Liver (tissue), 9 donors: Measurements from ENCODE around the gene HLA-A. TPM values are rescaled to one million over a fixed set of nuclear protein-coding genes. Genes with fewer than 3 reads are reported as not detected.

ENCODE experiments used
- DNase-seq: peaks from one replicate; pipeline ENCODE4 v3.0.0-alpha.2; 2017; ENCODE audit warnings: low spot score
- H3K27ac ChIP-seq, 2 donors: one replicate each; pipeline ENCODE4 v1.7.0; 2013; ENCODE audit warnings: inconsistent platforms in 2 of 2, low read length in 2 of 2, control low read depth in 1 of 2, low read depth in 1 of 2, mild to moderate bottlenecking in 1 of 2
- H3K27me3 ChIP-seq, 4 donors: one replicate each; pipeline versions ENCODE4 v1.6.1 to v1.7.0; 2013; ENCODE audit warnings: low read length in 3 of 4, inconsistent platforms in 1 of 4, mild to moderate bottlenecking in 1 of 4, moderate library complexity in 1 of 4; ENCODE audit not compliant: control insufficient read depth in 4 of 4, insufficient read depth in 4 of 4
- H3K36me3 ChIP-seq, 4 donors: one replicate each; pipeline versions ENCODE4 v1.6.1 to v1.7.0; 2013; ENCODE audit warnings: low read length in 3 of 4, mild to moderate bottlenecking in 3 of 4, low read depth in 1 of 4, moderate library complexity in 1 of 4; ENCODE audit not compliant: control insufficient read depth in 4 of 4, insufficient read depth in 3 of 4
- H3K4me1 ChIP-seq, 4 donors: one replicate each; pipeline versions ENCODE4 v1.6.1 to v1.7.0; 2013; ENCODE audit warnings: low read length in 3 of 4, mild to moderate bottlenecking in 3 of 4, moderate library complexity in 1 of 4; ENCODE audit not compliant: control insufficient read depth in 4 of 4, insufficient read depth in 4 of 4
- H3K4me3 ChIP-seq, 3 donors: one replicate each; pipeline versions ENCODE4 v1.6.1 to v1.7.0; 2013; ENCODE audit warnings: low read length in 3 of 3, control low read depth in 1 of 3, low read depth in 1 of 3, mild to moderate bottlenecking in 1 of 3
- H3K9ac ChIP-seq, 2 donors: one replicate each; pipeline ENCODE4 v1.7.0; 2013; ENCODE audit warnings: low read length in 2 of 2, mild to moderate bottlenecking in 2 of 2, moderate library complexity in 2 of 2, control low read depth in 1 of 2, low read depth in 1 of 2
- H3K9me3 ChIP-seq, 4 donors: one replicate each; pipeline versions ENCODE4 v1.6.1 to v1.7.0; 2013; ENCODE audit warnings: low read length in 3 of 4; ENCODE audit not compliant: control insufficient read depth in 4 of 4
- EGR1 ChIP-seq, 2 donors: IDR thresholded peaks; 2 replicates each; pipeline ENCODE4 v1.6.1; 2016 to 2018; ENCODE audit warnings: antibody characterized with exemption in 2 of 2, low read depth in 2 of 2
- FOXA1 ChIP-seq: IDR thresholded peaks from 2 replicates; pipeline ENCODE4 v1.6.1; 2016; ENCODE audit warnings: antibody characterized with exemption
- FOXA2 ChIP-seq: IDR thresholded peaks from 2 replicates; pipeline ENCODE4 v1.6.1; 2016; ENCODE audit warnings: antibody characterized with exemption
- HNF4A ChIP-seq, 2 donors: conservative IDR thresholded peaks; 2 replicates each; pipeline ENCODE4 v1.6.1; 2016; ENCODE audit warnings: antibody characterized with exemption in 2 of 2, mild to moderate bottlenecking in 2 of 2
- HNF4G ChIP-seq: IDR thresholded peaks from 2 replicates; pipeline ENCODE4 v1.6.1; 2016; ENCODE audit warnings: antibody characterized with exemption
- NR2F2 ChIP-seq: IDR thresholded peaks from 2 replicates; pipeline ENCODE4 v1.6.1; 2016; ENCODE audit warnings: antibody characterized with exemption
- RAD21 ChIP-seq, 2 donors: IDR thresholded peaks; 2 replicates each; pipeline ENCODE4 v1.6.1; 2016; ENCODE audit warnings: antibody characterized with exemption in 2 of 2, mild to moderate bottlenecking in 2 of 2
- RXRA ChIP-seq, 2 donors: IDR thresholded peaks; 2 replicates each; pipeline ENCODE4 v1.6.1; 2017 to 2018; ENCODE audit warnings: antibody characterized with exemption in 2 of 2, mild to moderate bottlenecking in 1 of 2
- SP1 ChIP-seq: IDR thresholded peaks from 2 replicates; pipeline ENCODE4 v1.6.1; 2018; ENCODE audit warnings: antibody characterized with exemption, mild to moderate bottlenecking
- YY1 ChIP-seq: IDR thresholded peaks from 2 replicates; pipeline ENCODE4 v1.6.1; 2016; ENCODE audit warnings: antibody characterized with exemption, mild to moderate bottlenecking
- WGBS: extraction: QIAGEN DNeasy Blood & Tissue Kit; methylation state at CpG from one replicate; pipeline ENCODE4 v1.1.7; 2013; 5-methylcytosine and 5-hydroxymethylcytosine counted together
- polyA plus RNA-seq, 2 donors: library from polyadenylated mRNA; stranded (reverse) in 1 of 2; unstranded in 1 of 2; fragments of 200-250 nt in 1 of 2; fragments of >200 nt in 1 of 2; fragmentation: Nextera tagmentation in 1 of 2; extraction: Ambion mirVana in 1 of 2; gene quantifications; one replicate each; pipeline versions ENCODE4 v1.2.1 to v1.2.3, GENCODE V29; 2013 to 2015
- total RNA-seq, 2 donors: library from RNA; depleted of rRNA; stranded (reverse); fragments of >200 nt; gene quantifications; one replicate each; pipeline ENCODE4 v1.2.3, GENCODE V29; 2014
- TF ChIP-seq, protein P1 (sequence below): IDR thresholded peaks from 2 replicates; pipeline ENCODE4 v1.6.1; 2016; ENCODE audit warnings: antibody characterized with exemption
- TF ChIP-seq, protein P2 (sequence below): IDR thresholded peaks from 2 replicates; pipeline ENCODE4 v1.6.1; 2016; ENCODE audit warnings: antibody characterized with exemption
- TF ChIP-seq, protein P3 (sequence below): IDR thresholded peaks from 2 replicates; pipeline ENCODE4 v1.6.1; 2016; ENCODE audit warnings: antibody characterized with exemption, mild to moderate bottlenecking
- TF ChIP-seq, protein P4 (sequence below): IDR thresholded peaks from 2 replicates; pipeline ENCODE4 v1.6.1; 2016; ENCODE audit warnings: antibody characterized with exemption
- TF ChIP-seq, protein P5 (sequence below): fragments of 150-350 bp; IDR thresholded peaks from 2 replicates; pipeline ENCODE4 v1.5.1; 2017; ENCODE audit warnings: improper control_type of control experiment, low read depth, low read length; ENCODE audit not compliant: missing input control
- donor health status: healthy.
- donor health status: healthy.
- donor health status: healthy.
- donor health status: healthy.
- donor health status: healthy.

The HLA-A gene
- total and polyA plus RNA-seq, 4 donors: 145 to 321 (median 223) TPM

DNA sequence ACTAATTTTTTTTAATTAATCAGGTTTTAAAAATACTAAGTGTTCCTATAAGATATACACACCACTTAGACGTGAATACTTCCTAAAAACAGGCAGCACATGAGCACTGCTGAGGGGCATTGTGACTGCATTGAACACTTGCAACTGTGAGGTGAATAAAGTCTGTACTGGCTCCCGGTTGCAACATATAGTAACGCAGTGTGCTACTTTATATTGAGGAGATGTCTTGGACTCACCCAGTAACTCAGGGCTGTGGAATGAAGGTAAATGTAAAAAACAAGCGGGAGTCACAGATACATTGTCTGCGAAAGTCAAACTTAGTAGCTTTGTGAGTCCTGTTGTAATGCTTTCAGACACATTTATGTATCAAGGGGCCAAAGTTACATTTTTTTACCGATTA lies 17.0 kb upstream of the HLA-A start:
- Histone ChIP-seq H3K4me3 (peak overlapping the region in 1 of 3 donors; percentile 78), H3K27me3 (no peaks in the 10 kb centered on the region), H3K9ac (peak overlapping the region; percentile 27 to 44), H3K36me3 (no peaks in the 10 kb centered on the region), H3K4me1 (peaks cover 0 to 10% (median 0%) of the 10 kb centered on the region in 4 donors), H3K27ac (peak overlapping the region; percentile 68 to 96), H3K9me3 (no peaks in the 10 kb centered on the region)
- DNase-seq: no peak
- no peak for TF ChIP-seq RXRA (IDR thresholded peaks at IDR 0.05)
- TF ChIP-seq, protein P1, sequence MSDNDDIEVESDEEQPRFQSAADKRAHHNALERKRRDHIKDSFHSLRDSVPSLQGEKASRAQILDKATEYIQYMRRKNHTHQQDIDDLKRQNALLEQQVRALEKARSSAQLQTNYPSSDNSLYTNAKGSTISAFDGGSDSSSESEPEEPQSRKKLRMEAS: no peak
- no peak for TF ChIP-seq HNF4G
- no peak for TF ChIP-seq SP1
- TF ChIP-seq HNF4A (conservative IDR thresholded peaks at IDR 0.05): no peak
- no peak for TF ChIP-seq EGR1 (IDR thresholded peaks at IDR 0.05; ENCODE audit: low read depth in 2 of 2)
- TF ChIP-seq NR2F2: no peak
- TF ChIP-seq RAD21 (IDR thresholded peaks at IDR 0.05): no peak
- no peak for TF ChIP-seq FOXA1
- 35% methylated on average over 6 of the region's 6 CpGs for WGBS

DNA sequence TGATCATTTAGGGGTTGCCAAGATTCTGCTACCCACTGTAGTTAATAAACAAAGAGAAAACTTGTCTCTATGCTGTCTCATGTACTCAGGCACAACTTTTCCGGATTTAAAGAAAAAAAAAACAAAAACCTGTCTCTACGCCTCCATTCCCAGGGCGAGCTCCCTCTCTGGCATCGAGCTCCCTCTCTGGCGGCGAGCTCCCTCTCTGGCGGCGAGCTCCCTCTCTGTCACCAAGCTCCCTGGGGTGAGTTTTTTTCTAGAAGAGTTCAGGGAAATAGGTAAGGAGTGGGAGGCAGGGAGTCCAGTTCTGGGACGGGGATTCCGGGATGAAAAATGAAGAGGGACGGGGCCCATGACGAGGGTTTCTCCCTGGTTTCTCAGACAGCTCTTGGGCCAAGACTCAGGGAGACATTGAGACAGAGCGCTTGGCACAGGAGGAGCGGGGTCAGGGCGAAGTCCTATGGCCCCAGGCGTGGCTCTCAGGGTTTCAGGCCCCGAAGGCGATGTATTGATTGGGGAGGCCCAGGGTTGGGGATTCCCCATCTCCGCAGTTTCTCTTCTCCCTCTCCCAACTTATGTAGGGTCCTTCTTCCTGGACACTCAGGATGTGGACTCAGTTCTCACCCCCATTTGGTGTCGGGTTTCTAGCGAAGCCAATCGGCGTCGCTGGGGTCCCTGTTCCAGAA lies 16.5 kb upstream of the HLA-A start:
- TF ChIP-seq HNF4A (conservative IDR thresholded peaks at IDR 0.05) (peak; percentile 75 to 83), RXRA (IDR thresholded peaks at IDR 0.05) (peak; percentile 51 to 52), NR2F2 (no peak), FOXA1 (no peak), SP1 (peak; percentile 19), HNF4G (peak; percentile 39), YY1 (peak; percentile 83), FOXA2 (no peak), RAD21 (IDR thresholded peaks at IDR 0.05) (peak in 1 of 2 donors; percentile 25)
- TF ChIP-seq, protein P2, sequence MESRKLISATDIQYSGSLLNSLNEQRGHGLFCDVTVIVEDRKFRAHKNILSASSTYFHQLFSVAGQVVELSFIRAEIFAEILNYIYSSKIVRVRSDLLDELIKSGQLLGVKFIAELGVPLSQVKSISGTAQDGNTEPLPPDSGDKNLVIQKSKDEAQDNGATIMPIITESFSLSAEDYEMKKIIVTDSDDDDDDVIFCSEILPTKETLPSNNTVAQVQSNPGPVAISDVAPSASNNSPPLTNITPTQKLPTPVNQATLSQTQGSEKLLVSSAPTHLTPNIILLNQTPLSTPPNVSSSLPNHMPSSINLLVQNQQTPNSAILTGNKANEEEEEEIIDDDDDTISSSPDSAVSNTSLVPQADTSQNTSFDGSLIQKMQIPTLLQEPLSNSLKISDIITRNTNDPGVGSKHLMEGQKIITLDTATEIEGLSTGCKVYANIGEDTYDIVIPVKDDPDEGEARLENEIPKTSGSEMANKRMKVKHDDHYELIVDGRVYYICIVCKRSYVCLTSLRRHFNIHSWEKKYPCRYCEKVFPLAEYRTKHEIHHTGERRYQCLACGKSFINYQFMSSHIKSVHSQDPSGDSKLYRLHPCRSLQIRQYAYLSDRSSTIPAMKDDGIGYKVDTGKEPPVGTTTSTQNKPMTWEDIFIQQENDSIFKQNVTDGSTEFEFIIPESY: no peak
- TF ChIP-seq, protein P3, sequence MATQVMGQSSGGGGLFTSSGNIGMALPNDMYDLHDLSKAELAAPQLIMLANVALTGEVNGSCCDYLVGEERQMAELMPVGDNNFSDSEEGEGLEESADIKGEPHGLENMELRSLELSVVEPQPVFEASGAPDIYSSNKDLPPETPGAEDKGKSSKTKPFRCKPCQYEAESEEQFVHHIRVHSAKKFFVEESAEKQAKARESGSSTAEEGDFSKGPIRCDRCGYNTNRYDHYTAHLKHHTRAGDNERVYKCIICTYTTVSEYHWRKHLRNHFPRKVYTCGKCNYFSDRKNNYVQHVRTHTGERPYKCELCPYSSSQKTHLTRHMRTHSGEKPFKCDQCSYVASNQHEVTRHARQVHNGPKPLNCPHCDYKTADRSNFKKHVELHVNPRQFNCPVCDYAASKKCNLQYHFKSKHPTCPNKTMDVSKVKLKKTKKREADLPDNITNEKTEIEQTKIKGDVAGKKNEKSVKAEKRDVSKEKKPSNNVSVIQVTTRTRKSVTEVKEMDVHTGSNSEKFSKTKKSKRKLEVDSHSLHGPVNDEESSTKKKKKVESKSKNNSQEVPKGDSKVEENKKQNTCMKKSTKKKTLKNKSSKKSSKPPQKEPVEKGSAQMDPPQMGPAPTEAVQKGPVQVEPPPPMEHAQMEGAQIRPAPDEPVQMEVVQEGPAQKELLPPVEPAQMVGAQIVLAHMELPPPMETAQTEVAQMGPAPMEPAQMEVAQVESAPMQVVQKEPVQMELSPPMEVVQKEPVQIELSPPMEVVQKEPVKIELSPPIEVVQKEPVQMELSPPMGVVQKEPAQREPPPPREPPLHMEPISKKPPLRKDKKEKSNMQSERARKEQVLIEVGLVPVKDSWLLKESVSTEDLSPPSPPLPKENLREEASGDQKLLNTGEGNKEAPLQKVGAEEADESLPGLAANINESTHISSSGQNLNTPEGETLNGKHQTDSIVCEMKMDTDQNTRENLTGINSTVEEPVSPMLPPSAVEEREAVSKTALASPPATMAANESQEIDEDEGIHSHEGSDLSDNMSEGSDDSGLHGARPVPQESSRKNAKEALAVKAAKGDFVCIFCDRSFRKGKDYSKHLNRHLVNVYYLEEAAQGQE: no peak
- TF ChIP-seq, protein P4, sequence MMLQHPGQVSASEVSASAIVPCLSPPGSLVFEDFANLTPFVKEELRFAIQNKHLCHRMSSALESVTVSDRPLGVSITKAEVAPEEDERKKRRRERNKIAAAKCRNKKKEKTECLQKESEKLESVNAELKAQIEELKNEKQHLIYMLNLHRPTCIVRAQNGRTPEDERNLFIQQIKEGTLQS: no peak
- TF ChIP-seq, protein P5, sequence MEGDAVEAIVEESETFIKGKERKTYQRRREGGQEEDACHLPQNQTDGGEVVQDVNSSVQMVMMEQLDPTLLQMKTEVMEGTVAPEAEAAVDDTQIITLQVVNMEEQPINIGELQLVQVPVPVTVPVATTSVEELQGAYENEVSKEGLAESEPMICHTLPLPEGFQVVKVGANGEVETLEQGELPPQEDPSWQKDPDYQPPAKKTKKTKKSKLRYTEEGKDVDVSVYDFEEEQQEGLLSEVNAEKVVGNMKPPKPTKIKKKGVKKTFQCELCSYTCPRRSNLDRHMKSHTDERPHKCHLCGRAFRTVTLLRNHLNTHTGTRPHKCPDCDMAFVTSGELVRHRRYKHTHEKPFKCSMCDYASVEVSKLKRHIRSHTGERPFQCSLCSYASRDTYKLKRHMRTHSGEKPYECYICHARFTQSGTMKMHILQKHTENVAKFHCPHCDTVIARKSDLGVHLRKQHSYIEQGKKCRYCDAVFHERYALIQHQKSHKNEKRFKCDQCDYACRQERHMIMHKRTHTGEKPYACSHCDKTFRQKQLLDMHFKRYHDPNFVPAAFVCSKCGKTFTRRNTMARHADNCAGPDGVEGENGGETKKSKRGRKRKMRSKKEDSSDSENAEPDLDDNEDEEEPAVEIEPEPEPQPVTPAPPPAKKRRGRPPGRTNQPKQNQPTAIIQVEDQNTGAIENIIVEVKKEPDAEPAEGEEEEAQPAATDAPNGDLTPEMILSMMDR: no peak
- 16% methylated on average over 24 of the region's 24 CpGs for WGBS
- Histone ChIP-seq H3K4me3 (peak overlapping the region; percentile 52 to 78 (median 64)), H3K27ac (peak overlapping the region; percentile 68 to 96), H3K9me3 (no peaks in the 10 kb centered on the region), H3K4me1 (peaks cover 0 to 10% (median 0%) of the 10 kb centered on the region in 4 donors), H3K9ac (peak overlapping the region; percentile 56 to 90), H3K27me3 (no peaks in the 10 kb centered on the region), H3K36me3 (no peaks in the 10 kb centered on the region)
- DNase-seq: peak; percentile 44
